GM21381 (cell line): ENCODE data around the gene AQP4.

Experiments
- ATAC-seq: cut with Tn5 transposase; IDR thresholded peaks from one replicate; pipeline ENCODE4 v1.9.1; 2021; ENCODE audit warnings: mild to moderate bottlenecking, moderate library complexity; ENCODE audit not compliant: unreplicated experiment

AQP4 gene

GRCh38 chr18:26840965-26841364 is 24.5 kb downstream of the AQP4 start:
- no peak for ATAC-seq

- ATAC-seq = no peak
Measured at GRCh38 chr18:26839609-26840008, 25.9 kb downstream of the AQP4 start.

GRCh38 chr18:26832302-26832701 is 33.2 kb downstream of the AQP4 start:
- ATAC-seq = no peak

GRCh38 chr18:26827581-26827980 is 37.9 kb downstream of the AQP4 start:
- no peak for ATAC-seq

GRCh38 chr18:26826656-26827235 is 38.8 kb downstream of the AQP4 start:
- no peak for ATAC-seq

GRCh38 chr18:26821181-26821580 is 44.3 kb downstream of the AQP4 start:
- ATAC-seq = no peak

- ATAC-seq = no peak
Measured at GRCh38 chr18:26819046-26819445, 46.5 kb downstream of the AQP4 start.

- no peak for ATAC-seq
Measured at GRCh38 chr18:26818461-26818860, 47.0 kb downstream of the AQP4 start.

- no peak for ATAC-seq
Measured at GRCh38 chr18:26813043-26813442, 52.5 kb downstream of the AQP4 start.

GRCh38 chr18:26812462-26812861 is 53.0 kb downstream of the AQP4 start:
- ATAC-seq = no peak

GRCh38 chr18:26809346-26809745 is 56.2 kb downstream of the AQP4 start:
- no peak for ATAC-seq

GRCh38 chr18:26806224-26806623 is 59.3 kb downstream of the AQP4 start:
- ATAC-seq = no peak

GRCh38 chr18:26804519-26804918 is 61.0 kb downstream of the AQP4 start:
- ATAC-seq = no peak

- ATAC-seq = no peak
Measured at GRCh38 chr18:26803643-26804042, 61.9 kb downstream of the AQP4 start.

GRCh38 chr18:26802330-26803200 is 62.9 kb downstream of the AQP4 start:
- no peak for ATAC-seq
